Measurements from ENCODE around the gene NRP2.

The NRP2 gene

DNA sequence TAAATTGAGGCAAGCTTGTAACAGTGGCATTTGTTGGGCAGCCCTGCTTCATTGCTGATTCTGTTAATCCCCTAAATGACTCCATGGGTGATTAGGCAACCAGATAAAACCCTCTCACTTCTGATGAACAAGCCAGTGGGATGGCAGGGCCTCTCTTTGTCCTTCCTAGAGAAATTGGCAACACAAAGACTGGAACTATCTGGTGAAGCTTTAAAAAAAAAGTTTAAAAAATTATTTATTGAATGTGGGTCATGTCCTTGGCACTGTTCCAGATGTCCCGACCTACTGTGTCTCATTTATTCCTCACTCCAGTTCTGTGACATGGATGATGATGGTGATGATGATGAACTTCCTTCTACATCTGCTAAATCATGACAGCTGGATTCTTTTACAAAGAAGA, 30.8 kb downstream of the NRP2 start:
- Histone ChIP-seq H3K9me3 (ENCODE audit: insufficient read depth, low read length) (no peaks in the 10 kb centered on the region; the same call in 1 of the 2 replicates), H3K27me3 (ENCODE audit: insufficient read depth, insufficient read length) (no peaks in the 10 kb centered on the region), H3K9ac (ENCODE audit: insufficient read length, low read depth) (no peak overlapping the region), H3K36me3 (ENCODE audit: insufficient read depth, insufficient read length, low read length) (peaks cover 46% of the 10 kb centered on the region), H3K4me3 (ENCODE audit: insufficient read length, low read depth) (no peak overlapping the region), H3K4me1 (ENCODE audit: insufficient read depth, insufficient read length) (peaks cover 11% of the 10 kb centered on the region)
- no peak for DNase-seq (ENCODE audit: low read depth, low spot score)
- no peak for TF ChIP-seq SUZ12 (IDR thresholded peaks at IDR 0.05; ENCODE audit: extremely low read depth, insufficient read depth, insufficient read length)
- TF ChIP-seq YY1 (IDR thresholded peaks at IDR 0.05; ENCODE audit: insufficient read depth, insufficient read length), result no peak
- no peak for TF ChIP-seq ZNF274 (IDR thresholded peaks at IDR 0.05; ENCODE audit: low read depth, low read length)

DNA sequence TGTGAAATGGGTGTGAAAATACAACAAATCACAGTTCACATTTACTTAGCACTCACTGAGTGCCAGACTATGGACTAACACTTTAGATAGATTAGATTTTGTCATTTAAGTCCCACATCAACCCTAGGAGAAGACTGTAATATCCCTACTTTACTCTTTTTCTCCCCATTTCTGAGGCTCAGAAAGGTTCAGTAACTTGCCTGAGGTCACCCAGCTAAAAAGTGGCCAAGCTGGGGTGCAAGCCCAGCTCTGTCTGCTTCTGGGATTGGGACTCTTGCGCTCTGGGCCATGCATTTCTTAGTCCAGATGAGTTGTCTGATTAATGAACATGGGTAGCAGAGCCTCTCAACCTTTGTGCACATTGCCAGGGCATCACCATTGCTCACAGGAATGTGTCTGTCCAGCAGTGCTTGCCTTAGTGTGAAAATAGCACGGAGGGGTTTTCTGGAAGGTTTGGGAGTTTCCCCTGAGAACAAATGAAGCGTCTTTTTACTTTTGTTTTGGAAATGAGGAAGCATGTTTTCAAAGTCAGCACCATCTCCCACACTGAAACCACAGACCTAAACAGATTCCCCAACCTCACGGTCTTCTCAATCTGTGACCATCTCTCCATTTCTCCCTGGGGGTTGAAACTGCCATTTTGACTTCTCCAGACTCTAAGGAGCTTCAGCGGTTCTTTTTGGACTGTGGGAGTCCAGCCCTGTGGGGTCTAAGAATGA, 31.9 kb downstream of the NRP2 start:
- H3K4me3 ChIP-seq (ENCODE audit: insufficient read length, low read depth), result no peak overlapping the region
- H3K9ac ChIP-seq (ENCODE audit: insufficient read length, low read depth), result no peak overlapping the region
- peaks cover 11% of the 10 kb centered on the region for H3K4me1 ChIP-seq (ENCODE audit: insufficient read depth, insufficient read length)
- H3K27me3 ChIP-seq (ENCODE audit: insufficient read depth, insufficient read length), result no peaks in the 10 kb centered on the region
- no peaks in the 10 kb centered on the region; the same call in 1 of the 2 replicates for H3K9me3 ChIP-seq (ENCODE audit: insufficient read depth, low read length)
- no peak for DNase-seq (ENCODE audit: low read depth, low spot score)
- peaks cover 40% of the 10 kb centered on the region for H3K36me3 ChIP-seq (ENCODE audit: insufficient read depth, insufficient read length, low read length)
- TF ChIP-seq ZNF274 (IDR thresholded peaks at IDR 0.05; ENCODE audit: low read depth, low read length) (no peak), YY1 (IDR thresholded peaks at IDR 0.05; ENCODE audit: insufficient read depth, insufficient read length) (no peak), SUZ12 (IDR thresholded peaks at IDR 0.05; ENCODE audit: extremely low read depth, insufficient read depth, insufficient read length) (no peak)

DNA sequence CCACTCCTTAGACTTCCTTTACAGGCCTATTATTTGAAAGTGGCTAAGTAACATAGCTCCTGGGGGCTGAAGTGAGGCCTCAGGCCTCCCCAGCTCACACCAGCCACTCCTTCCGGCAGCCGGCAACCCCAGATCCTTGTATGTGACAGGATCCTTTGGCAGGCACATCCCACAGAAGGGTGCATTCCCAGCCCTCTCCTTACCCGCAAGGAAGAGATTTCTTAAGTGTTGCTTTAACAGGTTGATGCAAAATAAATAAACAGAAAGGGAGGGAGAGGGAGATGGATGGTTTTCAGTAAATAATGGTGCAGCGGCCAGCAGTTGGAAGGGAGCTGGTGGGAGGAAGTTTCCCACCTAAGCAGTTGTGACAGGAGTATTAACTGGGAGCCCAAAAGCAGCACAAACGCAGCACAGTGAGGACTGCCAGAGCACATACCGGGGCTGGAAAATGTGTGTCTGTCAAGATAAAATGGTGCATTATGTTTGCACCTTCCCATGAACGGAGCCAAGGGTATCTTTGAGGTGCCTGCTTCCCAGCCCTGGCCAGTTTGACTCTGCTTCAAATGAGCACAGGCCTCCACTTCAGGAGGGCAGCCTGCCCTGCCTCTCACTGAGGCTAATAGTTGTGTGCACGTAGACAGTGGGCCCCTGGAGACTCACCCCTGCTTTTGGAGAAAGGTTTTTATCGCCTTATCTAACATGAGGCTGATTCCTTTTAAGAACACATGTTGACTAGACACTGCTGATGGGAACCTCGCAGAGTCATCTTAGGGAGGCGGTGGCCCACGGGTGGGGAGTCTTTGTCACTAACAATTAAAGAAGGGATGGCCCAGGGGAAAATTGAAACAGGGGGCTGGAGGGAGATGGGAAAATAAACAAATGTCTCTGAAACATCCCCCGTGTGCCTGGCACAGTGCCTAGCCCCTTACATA, 32.8 kb downstream of the NRP2 start:
- no peak for DNase-seq (ENCODE audit: low read depth, low spot score)
- H3K4me1 ChIP-seq (ENCODE audit: insufficient read depth, insufficient read length), result peaks cover 11% of the 10 kb centered on the region
- peaks cover 37% of the 10 kb centered on the region for H3K36me3 ChIP-seq (ENCODE audit: insufficient read depth, insufficient read length, low read length)
- H3K9ac ChIP-seq (ENCODE audit: insufficient read length, low read depth), result no peak overlapping the region
- no peaks in the 10 kb centered on the region; the same call in 1 of the 2 replicates for H3K9me3 ChIP-seq (ENCODE audit: insufficient read depth, low read length)
- H3K4me3 ChIP-seq (ENCODE audit: insufficient read length, low read depth), result no peak overlapping the region
- no peak for TF ChIP-seq YY1 (IDR thresholded peaks at IDR 0.05; ENCODE audit: insufficient read depth, insufficient read length)
- no peak for TF ChIP-seq SUZ12 (IDR thresholded peaks at IDR 0.05; ENCODE audit: extremely low read depth, insufficient read depth, insufficient read length)
- TF ChIP-seq ZNF274 (IDR thresholded peaks at IDR 0.05; ENCODE audit: low read depth, low read length), result no peak
- H3K27me3 ChIP-seq (ENCODE audit: insufficient read depth, insufficient read length), result no peaks in the 10 kb centered on the region

DNA sequence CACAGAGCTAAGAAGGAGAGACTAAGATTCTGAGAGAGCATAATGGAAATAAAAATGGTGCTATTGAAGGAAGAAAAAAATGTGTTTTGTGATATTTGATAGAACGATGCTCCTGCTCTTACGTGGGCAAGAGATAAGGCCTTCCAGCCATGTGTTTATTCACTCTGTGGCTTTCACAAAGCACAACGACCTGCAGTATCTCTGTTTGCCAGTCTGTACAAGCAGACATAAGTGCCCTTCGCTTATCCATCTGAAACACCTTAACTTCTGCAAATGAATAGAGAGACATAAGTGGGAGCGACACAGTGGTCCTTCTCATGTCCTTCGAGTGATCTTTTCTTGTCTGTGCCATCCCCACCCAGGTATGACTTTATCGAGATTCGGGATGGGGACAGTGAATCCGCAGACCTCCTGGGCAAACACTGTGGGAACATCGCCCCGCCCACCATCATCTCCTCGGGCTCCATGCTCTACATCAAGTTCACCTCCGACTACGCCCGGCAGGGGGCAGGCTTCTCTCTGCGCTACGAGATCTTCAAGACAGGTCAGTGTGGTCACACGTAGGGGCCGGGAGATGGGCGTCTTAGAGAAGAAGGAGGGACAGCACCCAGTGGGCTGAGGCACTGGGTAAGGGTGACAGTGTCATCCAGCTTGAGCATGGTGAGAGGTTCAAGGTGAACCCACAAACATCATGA, 33.7 kb downstream of the NRP2 start:
- Histone ChIP-seq H3K27me3 (ENCODE audit: insufficient read depth, insufficient read length) (no peaks in the 10 kb centered on the region), H3K9ac (ENCODE audit: insufficient read length, low read depth) (no peak overlapping the region), H3K4me1 (ENCODE audit: insufficient read depth, insufficient read length) (peaks cover 13% of the 10 kb centered on the region), H3K4me3 (ENCODE audit: insufficient read length, low read depth) (no peak overlapping the region), H3K9me3 (ENCODE audit: insufficient read depth, low read length) (no peaks in the 10 kb centered on the region; the same call in 1 of the 2 replicates), H3K36me3 (ENCODE audit: insufficient read depth, insufficient read length, low read length) (peaks cover 28% of the 10 kb centered on the region)
- TF ChIP-seq SUZ12 (IDR thresholded peaks at IDR 0.05; ENCODE audit: extremely low read depth, insufficient read depth, insufficient read length) (no peak), YY1 (IDR thresholded peaks at IDR 0.05; ENCODE audit: insufficient read depth, insufficient read length) (no peak), ZNF274 (IDR thresholded peaks at IDR 0.05; ENCODE audit: low read depth, low read length) (no peak)
- DNase-seq (ENCODE audit: low read depth, low spot score), result no peak

DNA sequence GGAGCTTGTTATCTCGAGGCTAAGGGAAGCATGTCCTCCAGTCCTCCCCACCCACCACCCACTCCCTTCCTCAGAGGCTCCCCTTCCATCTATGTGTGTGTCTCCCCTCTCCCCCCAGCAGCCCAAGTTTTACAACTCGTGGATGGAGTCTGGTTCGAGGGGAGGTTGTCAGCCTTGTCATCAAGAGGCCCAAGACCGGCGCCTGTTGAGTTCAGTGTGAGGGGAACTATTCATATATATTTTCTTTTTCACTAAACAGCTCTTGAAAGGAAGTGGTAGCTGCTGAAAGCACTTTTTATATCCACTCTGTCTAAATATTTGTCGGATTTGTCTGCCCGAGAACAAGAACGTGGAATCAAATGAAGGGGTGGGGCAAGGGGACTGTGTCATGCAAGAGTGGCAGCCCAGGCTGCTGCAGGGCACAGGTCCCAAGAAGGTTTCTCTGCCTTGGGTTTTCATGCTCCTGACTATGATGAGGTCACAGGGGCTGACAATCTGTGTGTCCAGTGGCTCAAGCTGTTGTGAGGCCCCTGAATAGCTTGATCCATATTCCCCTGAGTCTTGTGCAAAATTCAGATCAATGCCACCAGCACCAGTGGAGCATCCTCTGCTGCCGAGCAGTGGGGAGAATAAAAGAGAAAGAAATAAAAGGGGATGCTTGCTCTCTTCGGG, 35.0 kb downstream of the NRP2 start:
- Histone ChIP-seq H3K4me3 (ENCODE audit: insufficient read length, low read depth) (no peak overlapping the region), H3K9ac (ENCODE audit: insufficient read length, low read depth) (no peak overlapping the region), H3K9me3 (ENCODE audit: insufficient read depth, low read length) (no peaks in the 10 kb centered on the region), H3K27me3 (ENCODE audit: insufficient read depth, insufficient read length) (no peaks in the 10 kb centered on the region), H3K4me1 (ENCODE audit: insufficient read depth, insufficient read length) (peaks cover 19% of the 10 kb centered on the region), H3K36me3 (ENCODE audit: insufficient read depth, insufficient read length, low read length) (peaks cover 31% of the 10 kb centered on the region)
- DNase-seq (ENCODE audit: low read depth, low spot score), result no peak
- TF ChIP-seq YY1 (IDR thresholded peaks at IDR 0.05; ENCODE audit: insufficient read depth, insufficient read length) (no peak), SUZ12 (IDR thresholded peaks at IDR 0.05; ENCODE audit: extremely low read depth, insufficient read depth, insufficient read length) (no peak), ZNF274 (IDR thresholded peaks at IDR 0.05; ENCODE audit: low read depth, low read length) (no peak)

DNA sequence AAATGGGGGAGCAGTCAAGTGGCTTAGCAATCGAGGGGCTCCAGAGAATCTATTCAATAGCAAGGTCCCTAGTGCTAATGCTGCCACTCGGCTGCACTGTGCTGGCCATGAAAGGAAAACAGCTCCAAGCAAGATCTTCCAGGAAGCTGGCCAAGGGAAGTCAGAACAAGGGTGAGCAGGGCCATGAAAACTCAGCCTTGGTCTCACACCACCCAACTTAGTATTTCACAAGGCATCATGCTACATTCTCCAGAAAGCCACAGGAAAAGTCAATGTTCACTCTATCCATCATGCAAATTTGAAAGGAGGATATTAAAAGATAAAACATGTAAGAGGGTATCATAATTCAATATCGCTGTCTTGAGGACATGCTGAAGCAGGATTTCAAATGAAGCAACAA, 35.7 kb downstream of the NRP2 start:
- Histone ChIP-seq H3K36me3 (ENCODE audit: insufficient read depth, insufficient read length, low read length) (peaks cover 37% of the 10 kb centered on the region), H3K9ac (ENCODE audit: insufficient read length, low read depth) (no peak overlapping the region), H3K4me1 (ENCODE audit: insufficient read depth, insufficient read length) (peaks cover 22% of the 10 kb centered on the region), H3K27me3 (ENCODE audit: insufficient read depth, insufficient read length) (no peaks in the 10 kb centered on the region), H3K4me3 (ENCODE audit: insufficient read length, low read depth) (no peak overlapping the region), H3K9me3 (ENCODE audit: insufficient read depth, low read length) (no peaks in the 10 kb centered on the region)
- TF ChIP-seq ZNF274 (IDR thresholded peaks at IDR 0.05; ENCODE audit: low read depth, low read length) (no peak), YY1 (IDR thresholded peaks at IDR 0.05; ENCODE audit: insufficient read depth, insufficient read length) (no peak), SUZ12 (IDR thresholded peaks at IDR 0.05; ENCODE audit: extremely low read depth, insufficient read depth, insufficient read length) (no peak)
- no peak for DNase-seq (ENCODE audit: low read depth, low spot score)

Data from NT2/D1 (cell line).